GM19099 (cell line): ENCODE results near the gene HOXA10.

Experiments used
- POLR2A ChIP-seq: IDR thresholded peaks from 3 replicates; pipeline ENCODE4 v1.6.1; 2011; ENCODE audit warnings: low read depth; ENCODE audit not compliant: insufficient read length; ENCODE audit errors: extremely low read depth

HOXA10 gene

DNA sequence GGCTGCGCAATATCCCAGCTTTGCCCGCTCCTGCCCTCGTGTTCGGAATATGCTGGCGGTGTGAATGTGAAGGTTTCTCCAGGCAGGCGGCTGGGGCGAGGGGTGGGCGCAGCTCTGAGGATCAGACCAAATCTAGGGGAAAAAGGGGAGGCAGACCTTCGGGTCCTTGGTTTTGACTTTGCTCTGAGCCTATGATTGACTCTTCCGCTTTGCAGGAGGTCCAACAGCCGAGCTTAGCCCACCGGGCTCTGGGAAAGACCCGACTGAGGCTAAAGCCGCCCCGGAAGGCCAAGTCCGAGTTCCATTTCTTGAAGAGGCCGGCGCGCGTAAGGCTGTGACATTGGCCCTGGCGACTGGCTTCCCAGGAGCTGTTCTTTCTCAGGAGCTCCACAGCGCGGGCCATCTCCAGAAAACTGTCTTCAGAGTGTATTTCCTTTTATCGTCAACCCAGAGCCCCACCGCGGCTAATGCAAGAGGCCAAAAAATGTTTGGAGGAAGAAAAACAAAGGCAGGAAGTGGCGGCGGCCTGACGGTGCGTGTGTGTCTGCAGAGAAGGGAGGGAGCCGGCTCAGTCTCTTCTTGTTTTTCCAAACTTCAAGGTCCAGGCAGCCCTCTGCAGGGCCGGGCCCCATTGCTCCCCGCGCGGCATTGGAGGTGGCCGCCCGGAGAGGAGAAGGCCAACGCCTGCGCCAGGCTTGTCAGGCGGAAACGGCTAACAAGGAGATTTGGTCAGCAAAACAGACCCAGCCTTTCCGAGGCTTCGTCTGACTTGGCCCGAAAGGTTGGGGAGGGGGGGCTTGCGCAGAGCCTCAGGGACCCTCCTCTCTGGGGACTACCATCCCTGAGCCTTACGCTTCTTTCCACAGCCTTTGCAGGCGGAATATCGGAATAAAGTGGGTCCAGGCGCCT is 14.5 kb upstream of the HOXA10 start:
- TF ChIP-seq POLR2A: no peak

- TF ChIP-seq POLR2A: no peak
Measured at GRCh38 chr7:27187475-27188385, 13.6 kb upstream of the HOXA10 start.

- no peak for TF ChIP-seq POLR2A
Measured at GRCh38 chr7:27186668-27187474, 12.8 kb upstream of the HOXA10 start.

DNA sequence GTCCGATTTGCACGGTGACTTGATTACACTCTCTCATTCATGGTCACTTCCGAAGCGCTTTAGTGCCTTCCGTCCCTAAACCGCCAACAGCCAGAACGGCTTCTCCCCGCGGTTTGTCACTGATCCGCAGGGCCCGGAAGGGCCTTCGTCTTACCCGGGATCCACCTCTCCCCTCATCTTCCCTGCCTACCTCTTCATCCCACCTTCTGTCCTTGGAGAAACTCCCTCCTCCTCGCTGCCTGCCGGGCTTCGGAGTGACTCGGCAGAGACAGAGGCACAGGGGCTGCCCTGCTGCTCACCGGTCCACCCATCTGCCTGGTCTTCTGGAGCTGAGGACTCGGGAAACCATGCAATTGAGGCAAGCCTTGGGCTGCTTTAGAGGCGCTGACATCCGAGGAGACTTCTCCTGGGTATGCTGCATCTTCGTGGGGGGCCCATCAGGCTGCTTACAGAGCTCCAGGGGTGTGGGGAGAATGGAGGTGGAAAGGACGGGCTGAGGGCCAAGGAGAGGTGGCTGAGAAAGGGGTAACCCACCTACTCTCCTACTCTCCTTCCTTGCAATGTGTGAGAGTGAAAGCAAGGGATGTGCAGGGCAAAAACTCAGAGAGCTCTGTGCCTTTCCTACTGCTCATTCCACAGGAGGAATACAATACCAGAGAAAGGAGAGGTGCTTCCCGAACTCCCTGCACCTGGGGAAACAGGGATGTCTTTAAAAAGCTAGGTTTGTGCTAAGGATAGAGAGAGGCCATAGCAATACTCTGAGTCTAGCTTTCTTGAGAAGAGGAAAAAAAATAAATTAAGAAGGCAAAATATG is 11.9 kb upstream of the HOXA10 start:
- TF ChIP-seq POLR2A: no peak

DNA sequence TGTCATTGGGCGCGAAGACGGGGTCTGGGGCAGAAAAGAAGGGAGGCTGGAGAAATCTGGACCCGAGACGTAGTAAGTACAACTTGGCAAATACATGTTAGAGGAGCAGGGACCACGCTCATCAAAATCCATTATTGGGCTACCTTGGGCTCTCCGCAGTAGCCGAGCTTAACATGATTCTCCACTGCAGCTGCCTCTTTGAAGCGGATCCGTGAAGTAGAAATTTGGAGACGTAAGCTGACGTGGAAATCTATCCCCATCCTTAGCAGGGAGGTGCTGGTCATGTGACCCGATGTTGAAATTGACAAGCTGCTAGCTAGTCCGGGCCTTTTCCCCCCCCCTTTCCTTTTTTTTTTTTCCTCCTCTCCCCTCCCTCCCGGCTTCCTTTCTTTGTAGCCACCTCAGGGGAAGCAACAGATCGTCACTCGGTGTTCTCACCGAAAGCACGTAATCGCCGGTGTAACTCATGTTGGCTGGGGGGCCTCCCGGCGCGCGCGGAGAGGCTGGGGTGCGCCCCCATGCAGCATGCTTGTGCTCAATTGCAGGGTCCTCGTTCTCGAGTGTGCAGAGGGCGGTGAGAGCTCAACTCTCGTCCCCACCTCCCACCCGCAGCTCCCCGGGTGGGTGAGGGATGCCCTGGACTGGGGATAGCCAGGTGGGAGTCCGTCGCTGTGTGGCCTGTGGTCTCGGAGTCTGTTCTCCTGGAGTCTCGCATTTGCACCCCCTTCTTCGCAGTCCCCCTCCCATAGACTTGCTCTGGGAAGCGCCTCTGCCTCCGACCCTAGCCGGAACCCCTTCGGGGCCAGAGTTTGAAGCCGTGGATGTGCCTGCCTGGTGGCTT is 11.1 kb upstream of the HOXA10 start, which contains the start of gene HOXA11:
Gene HOXA11, minus strand, starts transcription at position 220 of the 841 bp plus-strand sequence. Its CDS starts 88 bp downstream, at position 132.
- TF ChIP-seq POLR2A: no peak

GRCh38 chr7:27184337-27185012 is 10.4 kb upstream of the HOXA10 start:
- no peak for TF ChIP-seq POLR2A

DNA sequence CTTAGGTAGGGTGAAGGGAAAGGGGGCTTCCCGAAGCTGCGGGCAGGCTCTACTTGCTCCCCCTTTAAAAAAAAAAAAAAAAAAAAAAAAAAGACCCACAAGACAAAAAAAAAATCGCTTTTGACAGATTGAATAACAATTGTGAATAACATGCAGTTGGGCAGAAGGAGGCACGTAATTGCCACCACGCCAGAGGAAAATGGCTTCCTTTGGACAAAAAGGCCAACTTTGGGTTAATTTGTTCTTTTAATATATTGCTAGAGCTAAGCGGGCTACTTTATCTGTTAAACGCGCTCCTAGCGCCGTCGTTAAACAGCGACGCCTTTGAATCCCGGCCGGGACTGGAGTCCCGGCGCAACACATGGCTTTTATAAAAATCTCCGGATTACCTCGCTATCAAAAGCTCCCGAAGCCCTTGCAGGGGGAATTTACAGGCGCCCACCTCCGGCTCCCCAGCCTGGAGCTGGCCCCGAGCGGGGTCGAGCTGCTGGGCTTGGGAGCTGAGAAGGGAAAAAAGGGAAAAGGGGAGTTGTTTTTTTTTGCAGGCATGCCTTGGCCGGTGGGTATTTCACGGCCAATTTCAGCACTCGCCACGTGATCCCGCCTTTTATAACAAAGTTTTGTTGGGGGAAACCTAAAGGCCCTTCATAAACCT is 9.7 kb upstream of the HOXA10 start:
- TF ChIP-seq POLR2A: no peak

DNA sequence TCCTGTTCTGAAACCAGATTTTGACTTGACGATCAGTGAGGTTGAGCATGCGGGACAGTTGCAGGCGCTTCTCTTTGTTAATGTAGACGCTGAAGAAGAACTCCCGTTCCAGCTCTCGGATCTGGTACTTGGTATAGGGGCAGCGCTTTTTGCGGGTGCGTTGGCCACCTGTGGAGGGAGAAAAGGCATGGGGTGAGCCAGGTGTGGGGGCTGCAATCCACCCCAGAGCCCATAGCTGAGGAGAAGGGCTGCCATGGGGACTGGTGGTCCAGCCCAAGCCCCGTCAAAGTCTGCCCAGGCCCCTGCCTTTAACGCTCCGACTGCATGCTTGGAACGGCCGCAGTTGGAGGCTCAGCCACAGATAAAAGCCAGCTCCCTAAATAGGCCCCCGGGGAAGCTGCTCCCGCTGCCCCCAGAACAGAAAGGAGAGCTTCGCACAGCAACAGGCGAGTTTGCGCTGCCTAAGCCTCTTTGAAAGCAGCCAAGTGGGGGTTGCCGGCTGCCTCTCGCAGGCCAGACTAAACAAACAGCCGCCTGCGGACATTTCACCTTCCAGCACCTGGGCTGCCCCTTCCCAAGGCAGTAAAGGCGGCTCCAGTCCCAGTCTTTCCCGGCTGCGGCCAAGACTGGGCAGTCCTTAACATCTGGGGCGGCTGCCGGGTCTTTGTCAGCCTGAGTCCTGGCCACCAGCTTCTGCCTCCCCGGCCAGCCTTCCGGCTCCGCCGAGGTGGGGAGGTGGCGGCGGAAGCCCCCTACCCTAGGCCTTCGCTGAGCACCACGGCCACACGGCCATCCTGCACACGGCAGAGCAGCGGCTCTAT is 9.0 kb upstream of the HOXA10 start:
- no peak for TF ChIP-seq POLR2A

DNA sequence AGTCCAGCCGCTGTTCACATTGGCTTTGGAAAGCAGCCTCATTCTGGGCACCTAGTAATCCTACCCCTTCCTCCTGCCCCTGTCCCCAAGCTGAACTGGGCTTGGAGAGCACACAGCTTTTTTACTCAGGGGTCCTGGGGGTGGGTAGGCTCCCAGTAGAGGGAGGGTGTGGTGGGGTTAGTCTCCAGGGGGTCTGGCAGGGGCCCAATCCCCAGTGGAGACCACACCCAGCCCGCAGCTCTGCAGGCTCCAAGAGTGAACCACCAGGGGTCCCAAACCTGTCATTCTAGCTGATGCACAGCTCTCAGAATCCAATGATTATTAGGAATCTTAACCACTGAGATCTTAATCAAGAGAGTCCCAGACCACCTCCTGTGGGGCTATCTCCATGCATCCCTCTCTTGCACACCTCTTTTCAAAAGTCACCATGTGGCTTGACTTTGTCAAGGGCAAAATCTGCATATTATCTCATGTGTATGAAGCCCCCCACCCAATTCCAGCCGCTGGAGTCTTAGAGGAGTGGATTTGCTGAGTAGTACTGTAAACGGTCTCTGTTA is 8.2 kb upstream of the HOXA10 start:
- no peak for TF ChIP-seq POLR2A

GRCh38 chr7:27181795-27182275 is 7.7 kb upstream of the HOXA10 start:
- TF ChIP-seq POLR2A: no peak
